ENCODE measurements around the gene SMIM32. TPM values are rescaled to one million over a fixed set of nuclear protein-coding genes. Genes with fewer than 3 reads are reported as not detected.

The SMIM32 gene
- total RNA-seq, 1 donor from 2014 or later, result not detected

- intact Hi-C loops (cut with micrococcal nuclease), result no loop called here
- Mint-ChIP-seq H3K4me3 (no peak overlapping the region), H3K4me1 (no peaks in the 10 kb centered on the region), H3K27ac (no peak overlapping the region), H3K27me3 (peaks cover 14% of the 10 kb centered on the region), H3K36me3 (ENCODE audit: low read depth) (no peaks in the 10 kb centered on the region), H3K9me3 (no peaks in the 10 kb centered on the region)
- DNase-seq, result no peak
These were observed 8.9 kb upstream of the SMIM32 start for GRCh38 chr5:136201870-136202269.

GRCh38 chr5:136200761-136201160, 7.8 kb upstream of the SMIM32 start:
- intact Hi-C loops (cut with micrococcal nuclease), result no loop called here
- H3K27me3 Mint-ChIP-seq, result peaks cover 14% of the 10 kb centered on the region
- no peaks in the 10 kb centered on the region for H3K4me1 Mint-ChIP-seq
- H3K4me3 Mint-ChIP-seq, result no peak overlapping the region
- H3K9me3 Mint-ChIP-seq, result no peaks in the 10 kb centered on the region
- no peak overlapping the region for H3K27ac Mint-ChIP-seq
- no peak for DNase-seq
- H3K36me3 Mint-ChIP-seq (ENCODE audit: low read depth), result no peaks in the 10 kb centered on the region

- H3K4me3 Mint-ChIP-seq, result no peak overlapping the region
- H3K36me3 Mint-ChIP-seq (ENCODE audit: low read depth), result no peaks in the 10 kb centered on the region
- DNase-seq, result no peak
- H3K27ac Mint-ChIP-seq, result no peak overlapping the region
- H3K4me1 Mint-ChIP-seq, result no peaks in the 10 kb centered on the region
- intact Hi-C loops (cut with micrococcal nuclease), result no loop called here
- H3K9me3 Mint-ChIP-seq, result no peaks in the 10 kb centered on the region
- H3K27me3 Mint-ChIP-seq, result peaks cover 16% of the 10 kb centered on the region
These were observed 7.2 kb upstream of the SMIM32 start for GRCh38 chr5:136200130-136200529.

GRCh38 chr5:136199408-136199807, 6.4 kb upstream of the SMIM32 start:
- no peaks in the 10 kb centered on the region for H3K9me3 Mint-ChIP-seq
- DNase-seq, result no peak
- H3K36me3 Mint-ChIP-seq (ENCODE audit: low read depth), result no peaks in the 10 kb centered on the region
- peaks cover 17% of the 10 kb centered on the region for H3K27me3 Mint-ChIP-seq
- H3K4me1 Mint-ChIP-seq, result no peaks in the 10 kb centered on the region
- intact Hi-C loops (cut with micrococcal nuclease), result no loop called here
- H3K4me3 Mint-ChIP-seq, result no peak overlapping the region
- no peak overlapping the region for H3K27ac Mint-ChIP-seq

GRCh38 chr5:136198453-136198852, 5.5 kb upstream of the SMIM32 start:
- no peak for DNase-seq
- intact Hi-C loops (cut with micrococcal nuclease), result no loop called here

GRCh38 chr5:136197462-136198142, 4.6 kb upstream of the SMIM32 start:
- intact Hi-C loops (cut with micrococcal nuclease), result no loop called here
- H3K4me3 Mint-ChIP-seq, result no peak overlapping the region
- H3K9me3 Mint-ChIP-seq, result no peaks in the 10 kb centered on the region
- no peak for DNase-seq
- no peaks in the 10 kb centered on the region for H3K4me1 Mint-ChIP-seq
- H3K36me3 Mint-ChIP-seq (ENCODE audit: low read depth), result no peaks in the 10 kb centered on the region
- H3K27ac Mint-ChIP-seq, result no peak overlapping the region
- H3K27me3 Mint-ChIP-seq, result peaks cover 28% of the 10 kb centered on the region

More at GRCh38 chr5:136198453-136198852, 5.5 kb upstream of the SMIM32 start:
- Mint-ChIP-seq H3K36me3 (ENCODE audit: low read depth) (no peaks in the 10 kb centered on the region), H3K27ac (no peak overlapping the region), H3K4me1 (no peaks in the 10 kb centered on the region), H3K27me3 (peaks cover 26% of the 10 kb centered on the region), H3K4me3 (no peak overlapping the region), H3K9me3 (no peaks in the 10 kb centered on the region)

GRCh38 chr5:136195971-136196820, 3.2 kb upstream of the SMIM32 start:
- no peak for DNase-seq
- no peaks in the 10 kb centered on the region for H3K36me3 Mint-ChIP-seq (ENCODE audit: low read depth)
- H3K27me3 Mint-ChIP-seq, result peaks cover 29% of the 10 kb centered on the region
- H3K4me1 Mint-ChIP-seq, result no peaks in the 10 kb centered on the region
- intact Hi-C loops (cut with micrococcal nuclease), result no loop called here
- H3K27ac Mint-ChIP-seq, result no peak overlapping the region
- H3K9me3 Mint-ChIP-seq, result no peaks in the 10 kb centered on the region
- H3K4me3 Mint-ChIP-seq, result no peak overlapping the region

GRCh38 chr5:136194576-136194975, 1.6 kb upstream of the SMIM32 start:
- no peak for DNase-seq
- Mint-ChIP-seq H3K4me1 (no peaks in the 10 kb centered on the region), H3K27me3 (peaks cover 39% of the 10 kb centered on the region), H3K9me3 (no peaks in the 10 kb centered on the region), H3K36me3 (ENCODE audit: low read depth) (no peaks in the 10 kb centered on the region), H3K4me3 (no peak overlapping the region), H3K27ac (no peak overlapping the region)
- intact Hi-C loops (cut with micrococcal nuclease), result no loop called here

GRCh38 chr5:136193322-136193935, 467 bp upstream of the SMIM32 start:
- no peaks in the 10 kb centered on the region for H3K4me1 Mint-ChIP-seq
- peaks cover 41% of the 10 kb centered on the region for H3K27me3 Mint-ChIP-seq
- no peak overlapping the region for H3K4me3 Mint-ChIP-seq
- intact Hi-C loops (cut with micrococcal nuclease), result no loop called here
- H3K36me3 Mint-ChIP-seq (ENCODE audit: low read depth), result no peaks in the 10 kb centered on the region
- H3K27ac Mint-ChIP-seq, result no peak overlapping the region
- H3K9me3 Mint-ChIP-seq, result no peaks in the 10 kb centered on the region
- no peak for DNase-seq

GRCh38 chr5:136192015-136192525, 892 bp downstream of the SMIM32 start:
- Mint-ChIP-seq H3K4me1 (no peaks in the 10 kb centered on the region), H3K4me3 (no peak overlapping the region), H3K27me3 (peaks cover 45% of the 10 kb centered on the region), H3K9me3 (no peaks in the 10 kb centered on the region), H3K27ac (no peak overlapping the region), H3K36me3 (ENCODE audit: low read depth) (peaks cover 2% of the 10 kb centered on the region)
- DNase-seq, result no peak
- intact Hi-C loops (cut with micrococcal nuclease), result no loop called here

GRCh38 chr5:136191304-136192014, 1.5 kb downstream of the SMIM32 start:
- peak; percentile 51 for DNase-seq
- no peaks in the 10 kb centered on the region for H3K9me3 Mint-ChIP-seq
- no peak overlapping the region for H3K27ac Mint-ChIP-seq
- intact Hi-C loops (cut with micrococcal nuclease), result no loop called here
- H3K4me1 Mint-ChIP-seq, result no peaks in the 10 kb centered on the region
- peaks cover 2% of the 10 kb centered on the region for H3K36me3 Mint-ChIP-seq (ENCODE audit: low read depth)
- no peak overlapping the region for H3K4me3 Mint-ChIP-seq
- peaks cover 45% of the 10 kb centered on the region for H3K27me3 Mint-ChIP-seq

GRCh38 chr5:136190904-136191303, 2.1 kb downstream of the SMIM32 start:
- DNase-seq, result no peak
- Mint-ChIP-seq H3K4me1 (no peaks in the 10 kb centered on the region), H3K9me3 (no peaks in the 10 kb centered on the region), H3K4me3 (no peak overlapping the region), H3K27ac (no peak overlapping the region), H3K36me3 (ENCODE audit: low read depth) (peaks cover 2% of the 10 kb centered on the region), H3K27me3 (peaks cover 45% of the 10 kb centered on the region)
- intact Hi-C loops (cut with micrococcal nuclease), result no loop called here

GRCh38 chr5:136190091-136190720, 2.8 kb downstream of the SMIM32 start:
- peaks cover 2% of the 10 kb centered on the region for H3K36me3 Mint-ChIP-seq (ENCODE audit: low read depth)
- H3K4me1 Mint-ChIP-seq, result no peaks in the 10 kb centered on the region
- H3K27ac Mint-ChIP-seq, result no peak overlapping the region
- intact Hi-C loops (cut with micrococcal nuclease), result no loop called here
- no peaks in the 10 kb centered on the region for H3K9me3 Mint-ChIP-seq
- H3K27me3 Mint-ChIP-seq, result peaks cover 44% of the 10 kb centered on the region
- H3K4me3 Mint-ChIP-seq, result no peak overlapping the region
- DNase-seq, result no peak
